ENCODE results near the gene RGSL1.

Gene RGSL1

GRCh38 chr1:182552527-182552926 is 102.6 kb downstream of the RGSL1 start:
- no peak for DNase-seq

GRCh38 chr1:182555493-182555892 is 105.5 kb downstream of the RGSL1 start:
- no peak for DNase-seq

GRCh38 chr1:182556279-182556678 is 106.3 kb downstream of the RGSL1 start:
- no peak for DNase-seq

DNA sequence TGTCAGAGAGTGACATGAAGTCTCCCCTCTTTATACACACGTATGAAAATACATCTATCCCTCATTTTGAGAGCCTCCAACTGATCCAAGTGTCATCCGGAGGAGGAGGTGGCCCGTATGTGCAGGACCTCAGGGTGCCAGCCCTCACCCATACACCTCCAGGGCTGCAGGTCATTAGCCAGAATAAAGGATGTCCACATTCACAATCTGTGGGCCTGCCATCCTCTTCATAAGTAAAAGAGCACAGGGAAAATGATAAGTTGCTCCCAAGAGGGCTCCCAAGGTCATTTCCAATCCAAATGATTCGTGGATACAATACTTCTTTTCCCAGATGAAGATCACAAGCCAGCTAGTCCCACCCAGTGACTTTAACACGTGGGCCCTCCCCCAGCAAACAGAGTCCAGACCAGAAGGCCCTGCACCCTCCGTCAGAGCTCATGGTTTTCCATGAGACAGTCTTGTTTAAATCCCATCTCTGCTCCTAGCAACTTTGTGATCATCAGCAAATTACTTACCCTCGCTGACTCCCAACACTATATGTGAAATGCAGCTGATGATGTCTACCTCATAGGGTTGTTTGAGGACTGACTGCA is 110.5 kb downstream of the RGSL1 start:
- DNase-seq: no peak

- no peak for DNase-seq
These were observed 111.5 kb downstream of the RGSL1 start for GRCh38 chr1:182561456-182561855.

DNA sequence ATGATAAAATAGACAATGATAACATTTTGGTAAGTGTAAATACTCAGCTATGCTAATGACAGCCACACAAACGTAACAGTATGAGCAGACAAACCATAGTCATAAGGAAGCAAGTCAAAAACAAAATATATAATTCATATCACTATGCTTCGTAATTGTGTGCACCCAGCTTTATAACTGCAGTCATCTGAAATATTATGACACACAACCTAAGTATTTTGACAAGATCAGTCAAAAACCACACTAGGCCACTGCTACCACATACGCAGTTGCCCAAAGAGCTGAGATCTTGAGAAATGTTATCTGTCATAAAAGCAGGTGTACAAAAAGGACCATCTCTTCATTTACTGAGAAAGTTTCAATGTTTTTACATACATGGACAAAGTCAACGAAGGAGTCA is 113.1 kb downstream of the RGSL1 start:
- no peak for DNase-seq

DNA sequence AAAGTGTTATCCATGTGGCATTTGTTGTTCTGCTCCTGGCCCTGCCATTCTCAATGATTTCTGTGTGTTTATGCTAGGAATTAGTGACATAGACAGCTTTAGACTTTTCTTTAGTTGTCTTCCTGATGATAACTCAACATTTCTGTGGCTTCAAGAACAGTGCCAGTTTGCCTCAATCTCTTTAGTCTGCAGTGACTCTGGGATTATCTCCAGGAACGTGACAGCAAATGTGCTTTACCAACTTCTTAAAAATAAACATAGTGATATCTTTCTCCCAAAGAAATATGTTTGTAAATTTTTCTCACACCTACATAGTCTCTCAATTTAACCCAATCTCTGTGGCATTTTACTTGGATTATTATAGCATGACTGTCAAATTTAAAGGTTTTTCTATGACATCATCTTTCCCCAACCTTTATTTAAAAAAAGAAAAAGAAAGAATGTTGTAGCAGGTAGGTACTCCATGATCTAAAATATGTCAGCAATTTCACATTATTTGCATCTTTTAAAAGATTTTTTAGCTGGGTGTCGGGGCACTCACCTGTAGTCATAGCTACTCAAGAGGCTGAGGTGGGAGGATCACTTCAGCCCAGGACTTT is 114.6 kb downstream of the RGSL1 start:
- no peak for DNase-seq

- no peak for DNase-seq
These were observed 115.6 kb downstream of the RGSL1 start for GRCh38 chr1:182565537-182565936.

GRCh38 chr1:182567629-182568028 is 117.7 kb downstream of the RGSL1 start:
- no peak for DNase-seq

DNA sequence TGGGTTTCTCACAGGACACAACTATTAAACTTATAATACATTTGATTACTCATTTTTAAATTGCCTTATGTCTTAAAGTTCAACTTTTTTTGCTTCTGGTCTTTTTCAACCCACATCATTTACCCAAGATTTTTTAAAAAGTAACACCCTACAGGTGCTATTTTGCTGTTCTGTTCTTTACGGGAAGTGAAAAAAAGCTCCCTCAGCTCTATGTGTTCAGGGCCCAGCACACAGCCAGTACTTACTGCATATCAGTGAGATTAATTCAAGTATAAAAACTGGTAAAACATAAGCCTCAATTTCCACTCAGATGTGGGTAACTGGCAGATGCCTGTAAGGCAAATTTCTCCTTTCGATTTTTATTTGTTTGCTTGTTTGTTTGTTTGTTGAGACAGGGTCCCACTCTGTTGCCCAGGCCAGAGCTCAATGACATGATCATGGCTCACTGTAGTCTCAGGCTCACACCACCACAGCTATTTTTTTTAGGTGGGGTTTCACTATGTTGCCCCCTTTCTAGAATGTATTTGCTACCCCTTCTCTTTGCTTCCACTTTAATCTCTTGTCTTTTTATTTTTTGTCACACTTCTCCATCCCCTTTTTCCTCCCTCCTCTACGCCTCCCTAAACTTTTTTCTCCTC is 118.8 kb downstream of the RGSL1 start:
- no peak for DNase-seq

DNA sequence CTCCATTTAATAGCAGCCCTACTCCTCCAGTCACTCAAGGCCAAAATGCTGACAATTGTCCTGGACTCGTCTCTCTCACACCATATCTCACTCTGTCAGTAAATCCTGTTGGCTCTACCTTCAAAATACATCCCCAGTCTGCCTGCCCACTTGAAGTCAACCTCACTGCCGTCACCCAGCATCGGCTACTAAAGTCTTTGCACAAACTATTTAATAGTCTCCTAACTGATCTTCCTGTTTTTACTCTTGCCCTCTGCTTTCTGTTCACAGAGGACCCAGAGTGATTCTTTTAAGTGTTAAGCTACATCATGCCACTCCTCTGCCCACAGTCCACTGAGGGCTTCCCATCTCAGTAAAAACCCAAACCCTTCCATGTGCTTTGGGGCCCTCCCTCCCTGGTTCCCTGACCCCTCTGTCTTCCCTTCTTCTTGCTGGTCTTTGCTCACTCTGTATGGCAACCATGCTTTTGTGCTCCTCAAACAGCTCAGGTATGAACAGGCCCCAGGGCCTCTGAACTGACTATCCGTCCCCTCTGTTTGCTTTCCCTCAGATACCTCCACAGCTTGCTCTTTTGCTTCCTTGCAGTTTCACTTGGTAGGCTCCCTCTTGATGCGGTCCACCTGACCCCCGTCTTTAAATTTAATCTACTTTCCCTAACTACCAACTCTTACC is 120.1 kb downstream of the RGSL1 start:
- DNase-seq: no peak

DNA sequence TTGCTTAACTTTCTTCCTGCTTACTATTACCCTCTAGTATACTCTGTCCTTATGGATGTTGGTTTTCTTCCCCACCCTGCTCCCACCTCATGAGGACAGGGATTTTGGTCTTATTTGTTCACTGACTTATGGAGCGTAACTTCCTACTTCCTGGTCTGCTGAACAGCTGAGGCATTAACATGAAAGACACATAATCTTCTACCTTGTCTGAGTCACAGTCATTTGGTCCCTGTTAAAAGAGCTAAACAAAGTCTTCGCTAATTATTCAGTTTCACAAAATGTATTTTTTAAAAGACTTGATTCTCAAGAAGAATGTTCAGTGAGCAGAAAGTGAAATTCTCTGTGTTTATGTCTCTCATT is 120.6 kb downstream of the RGSL1 start:
- no peak for DNase-seq

- no peak for DNase-seq
These were observed 124.2 kb downstream of the RGSL1 start for GRCh38 chr1:182574156-182574555.

DNA sequence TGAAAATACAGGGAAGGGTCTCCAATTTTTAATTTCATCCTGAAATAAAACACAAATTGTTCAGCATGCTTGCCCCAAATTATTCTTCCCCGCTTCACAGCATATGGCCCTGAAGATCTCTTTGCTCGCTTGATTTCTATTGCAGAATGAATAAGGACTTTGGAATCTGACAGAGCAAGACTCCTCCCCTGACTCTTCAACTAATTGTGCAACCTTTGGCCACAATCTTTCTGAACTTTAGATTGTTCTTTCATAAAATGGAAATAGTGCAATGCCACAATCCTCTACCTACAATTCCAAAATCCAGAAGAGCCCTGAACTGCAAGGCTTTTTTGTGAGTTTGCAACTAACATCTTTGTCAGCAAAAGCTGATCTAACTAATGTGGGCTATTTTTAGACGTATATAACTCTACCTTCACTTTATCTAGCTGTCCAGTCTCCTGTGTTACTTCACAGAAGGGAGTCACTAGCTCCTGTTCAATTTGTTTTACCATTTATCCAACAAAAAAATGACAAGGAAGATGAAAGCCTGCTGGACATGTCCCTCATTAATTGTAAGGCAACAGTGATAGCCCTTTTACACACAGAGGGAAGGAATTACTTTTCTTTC is 125.7 kb downstream of the RGSL1 start:
- no peak for DNase-seq

GRCh38 chr1:182580736-182581135 is 130.8 kb downstream of the RGSL1 start:
- no peak for DNase-seq

GRCh38 chr1:182584746-182585145 is 134.8 kb downstream of the RGSL1 start:
- no peak for DNase-seq

GRCh38 chr1:182586380-182586779 is 136.4 kb downstream of the RGSL1 start:
- DNase-seq: no peak

DNA sequence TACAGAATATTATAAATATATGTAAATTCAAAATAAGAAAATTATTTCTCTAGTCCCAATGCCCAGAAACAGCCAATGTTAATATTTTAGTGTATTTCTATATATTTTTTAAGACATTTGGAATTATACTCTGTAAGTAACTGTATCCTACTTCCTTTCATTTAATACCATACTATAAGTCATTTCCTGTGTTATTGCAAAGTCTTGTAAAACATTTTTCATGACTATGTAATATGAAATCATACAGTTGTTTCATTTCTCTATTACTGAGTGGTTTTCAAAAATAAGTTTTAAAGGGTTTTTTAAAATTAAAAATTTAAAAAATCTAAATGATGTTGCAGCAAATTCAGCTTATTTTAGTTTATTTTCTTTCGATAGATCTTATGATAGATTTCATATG is 137.1 kb downstream of the RGSL1 start:
- DNase-seq: no peak

GRCh38 chr1:182587666-182588499 is 137.9 kb downstream of the RGSL1 start:
- DNase-seq: no peak

DNA sequence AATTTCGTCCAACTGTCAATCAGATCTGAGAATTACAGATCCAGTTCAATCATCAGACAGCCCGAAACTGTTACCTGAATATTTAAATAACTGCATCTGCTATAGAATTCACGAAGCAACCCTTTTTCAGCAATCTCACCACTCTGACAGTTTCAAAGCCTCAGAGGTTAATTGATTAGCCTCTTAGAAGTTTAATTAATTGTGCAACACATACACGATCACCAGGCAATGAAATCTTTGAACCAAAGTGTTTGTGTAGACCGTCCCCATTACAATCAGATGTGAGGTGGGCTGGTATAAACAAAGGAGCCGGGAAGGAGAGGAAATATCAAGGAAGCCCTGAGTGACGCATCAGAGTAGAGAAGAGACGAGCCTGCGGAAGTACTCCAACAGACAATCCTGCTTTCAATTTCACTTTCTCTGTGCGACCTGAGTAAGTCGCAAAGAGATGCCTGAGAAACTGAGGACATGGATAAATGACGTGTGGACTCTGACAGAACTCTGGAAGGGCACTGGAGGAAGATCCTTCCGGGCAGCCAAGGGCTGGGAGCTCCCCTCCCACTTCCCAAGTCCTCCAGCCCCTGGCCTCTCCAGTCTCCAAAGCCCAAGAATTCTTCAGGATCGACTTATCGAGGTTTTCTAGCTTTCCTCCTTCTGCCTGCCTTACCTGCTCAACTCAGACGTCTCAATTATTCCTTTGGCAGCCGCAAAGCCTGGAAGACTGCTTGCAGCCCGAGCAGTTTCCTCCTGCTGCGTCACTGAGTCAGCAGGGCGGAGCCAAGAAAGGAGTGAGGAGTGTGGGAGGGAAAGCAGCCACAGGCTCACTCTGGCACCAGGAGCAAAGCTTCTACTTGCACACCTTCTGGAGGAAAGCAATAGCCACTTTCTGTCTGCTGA is 138.8 kb downstream of the RGSL1 start, which contains the start of gene RNASEL:
Gene RNASEL, minus strand, starts transcription at position 757 of the 897 bp plus-strand sequence. CDS start 2,450 bp downstream, outside the sequence.
- peak; percentile 36 for DNase-seq

GRCh38 chr1:182589520-182589919 is 139.6 kb downstream of the RGSL1 start:
- no peak for DNase-seq

GRCh38 chr1:182589931-182590330 is 140.0 kb downstream of the RGSL1 start:
- DNase-seq: no peak

Measured in NCI-H774 (cell line).